A549 (cell line): ENCODE results near the gene CBLIF. TPM values are rescaled to one million over a fixed set of nuclear protein-coding genes. Genes with fewer than 3 reads are reported as not detected.

Experiments used
- ATAC-seq, 2 experiments: fragments of 200-7000 bp in 1 of 2; fragments of >200 bp in 1 of 2; cut with Nextera tagmentation in 1 of 2; cut with Tn5 transposase in 1 of 2; 3 replicates each; pipeline versions ENCODE4 v1.8.0 to v1.9.1; 2018 to 2020; ENCODE audit warnings: mild to moderate bottlenecking in 1 of 2, moderate library complexity in 1 of 2
- CTCF ChIA-PET: fragments of 300-600 bp; sonication (Branson Sonifier 250); formaldehyde crosslinking; extraction: SDS; loops from one replicate; lab custom pipeline; 2021; ENCODE audit warnings: antibody characterized with exemption, inconsistent platforms; lab: Yijun Ruan, JAX
- POLR2A ChIA-PET: fragments of 350-600 bp; formaldehyde crosslinking; extraction: SDS; loops from one replicate; lab custom pipeline; 2021; ENCODE audit warnings: antibody characterized with exemption, inconsistent platforms; lab: Yijun Ruan, JAX
- DNase-seq, 2 experiments: peaks; one replicate each; pipeline versions ENCODE4 v3.0.0 to v3.0.0-alpha.2; 2011 to 2016; ENCODE audit warnings: low read depth in 1 of 2, low spot score in 1 of 2
- FAIRE-seq: peaks from 2 replicates; lab custom pipeline; 2011; peaks lifted over from hg19 to GRCh38; lab: Jason Lieb, UNC
- H3K27ac ChIP-seq, 2 experiments: fragments of >200 bp; sonication (Bioruptor Twin); formaldehyde crosslinking; 3 replicates each; pipeline ENCODE4 v1.5.1; 2016 to 2017
- H3K4me1 ChIP-seq: fragments of >200 bp; sonication (Bioruptor Twin); formaldehyde crosslinking; 3 replicates; pipeline ENCODE4 v1.6.1; 2016
- H3K4me2 ChIP-seq: fragments of >200 bp; sonication (Bioruptor Twin); formaldehyde crosslinking; 3 replicates; pipeline ENCODE4 v1.6.1; 2016
- H3K4me3 ChIP-seq: fragments of >200 bp; sonication (Bioruptor Twin); formaldehyde crosslinking; 3 replicates; pipeline ENCODE4 v1.5.1; 2016
- H3K9me3 ChIP-seq: fragments of >200 bp; sonication (Bioruptor Twin); formaldehyde crosslinking; 3 replicates; pipeline ENCODE4 v1.6.1; 2016
- BCL3 ChIP-seq: fragments of >200 bp; sonication (Bioruptor Twin); formaldehyde crosslinking; IDR thresholded peaks from 3 replicates; pipeline ENCODE4 v1.6.1; 2016
- BHLHE40 ChIP-seq: IDR thresholded peaks from 2 replicates; pipeline ENCODE4 v1.6.1; 2012; ENCODE audit warnings: low read depth, low read length, inconsistent platforms
- CEBPB ChIP-seq, 2 experiments: fragments of >200 bp in 1 of 2; sonication (Bioruptor Twin) in 1 of 2; formaldehyde crosslinking in 1 of 2; IDR thresholded peaks; 2 replicates each; pipeline ENCODE4 v1.6.1; 2012 to 2016
- CHD4 ChIP-seq: fragments of 200-600 bp; sonication (generic); IDR thresholded peaks from 2 replicates; pipeline ENCODE4 v1.6.1; 2016; ENCODE audit warnings: antibody characterized with exemption, mild to moderate bottlenecking, borderline replicate concordance
- E2F6 ChIP-seq: IDR thresholded peaks from 2 replicates; pipeline ENCODE4 v1.6.1; 2012; ENCODE audit warnings: low read depth, borderline replicate concordance
- EHF ChIP-seq: fragments of 250-450 bp; sonication (Bioruptor Pico); IDR thresholded peaks from 2 replicates; pipeline ENCODE4 v1.5.0; 2020; ENCODE audit warnings: mild to moderate bottlenecking
- EHMT2 ChIP-seq: fragments of 200-600 bp; sonication (generic); IDR thresholded peaks from 2 replicates; pipeline ENCODE4 v1.6.1; 2016; ENCODE audit warnings: antibody characterized with exemption, low read depth, mild to moderate bottlenecking, moderate library complexity
- ELK1 ChIP-seq: fragments of 150-350 bp; IDR thresholded peaks from 2 replicates; pipeline ENCODE4 v1.6.1; 2014; ENCODE audit warnings: low read depth, mild to moderate bottlenecking, low read length
- EP300 ChIP-seq, 2 experiments: fragments of >200 bp; sonication (Bioruptor Twin); formaldehyde crosslinking; IDR thresholded peaks; 2 replicates in 1 of 2; 3 replicates in 1 of 2; pipeline ENCODE4 v1.6.1; 2016 to 2017
- ESRRA ChIP-seq: fragments of 150-350 bp; IDR thresholded peaks from 2 replicates; pipeline ENCODE4 v1.6.1; 2014; ENCODE audit warnings: mild to moderate bottlenecking, low read length, borderline replicate concordance
- HDAC2 ChIP-seq: fragments of 200-600 bp; sonication (generic); IDR thresholded peaks from 2 replicates; pipeline ENCODE4 v1.6.1; 2016
- JUN ChIP-seq, 2 experiments: fragments of >200 bp; sonication (Bioruptor Twin); formaldehyde crosslinking; IDR thresholded peaks; 2 replicates in 1 of 2; 3 replicates in 1 of 2; pipeline ENCODE4 v1.6.1; 2016 to 2017
- KDM1A ChIP-seq: fragments of 200-600 bp; sonication (generic); IDR thresholded peaks from 2 replicates; pipeline ENCODE4 v1.6.1; 2016; ENCODE audit warnings: low read depth, mild to moderate bottlenecking
- KDM5A ChIP-seq: fragments of 200-600 bp; sonication (generic); IDR thresholded peaks from 2 replicates; pipeline ENCODE4 v1.6.1; 2016; ENCODE audit warnings: antibody characterized with exemption, mild to moderate bottlenecking
- MAFK ChIP-seq: fragments of 450-650 bp; IDR thresholded peaks from 2 replicates; pipeline ENCODE4 v1.6.1; 2014; ENCODE audit not compliant: partially characterized antibody
- MAX ChIP-seq: IDR thresholded peaks from 2 replicates; pipeline ENCODE4 v1.6.1; 2012
- MAZ ChIP-seq: fragments of 150-350 bp; IDR thresholded peaks from 2 replicates; pipeline ENCODE4 v1.6.1; 2014; ENCODE audit warnings: antibody characterized with exemption, low read depth, low read length, borderline replicate concordance
- NPAS2 ChIP-seq: fragments of 250-450 bp; sonication (Bioruptor Pico); IDR thresholded peaks from 2 replicates; pipeline ENCODE4 v1.8.0; 2022; ENCODE audit warnings: mild to moderate bottlenecking, moderate library complexity, borderline replicate concordance
- PBX3 ChIP-seq: IDR thresholded peaks from 2 replicates; pipeline ENCODE4 v1.6.1; 2012
- PHF8 ChIP-seq: fragments of 200-600 bp; sonication (generic); IDR thresholded peaks from 2 replicates; pipeline ENCODE4 v1.6.1; 2016; ENCODE audit warnings: low read depth, mild to moderate bottlenecking, antibody characterized with exemption, moderate library complexity, borderline replicate concordance
- POLR2AphosphoS2 ChIP-seq: conservative IDR thresholded peaks from 2 replicates; pipeline ENCODE4 v1.6.1; 2012; ENCODE audit warnings: low read length, improper control_type of control experiment, inconsistent platforms
- RAD21 ChIP-seq, 2 experiments: fragments of >200 bp in 1 of 2; sonication (Bioruptor Twin) in 1 of 2; formaldehyde crosslinking in 1 of 2; IDR thresholded peaks in 1 of 2; conservative IDR thresholded peaks in 1 of 2; 2 replicates in 1 of 2; 3 replicates in 1 of 2; pipeline ENCODE4 v1.6.1; 2012 to 2018; ENCODE audit warnings: inconsistent platforms in 1 of 2
- RARB ChIP-seq: fragments of 250-450 bp; sonication (Bioruptor Pico); IDR thresholded peaks from 2 replicates; pipeline ENCODE4 v1.8.0; 2021; ENCODE audit warnings: mild to moderate bottlenecking, moderate library complexity
- RCOR1 ChIP-seq: fragments of 150-350 bp; IDR thresholded peaks from 2 replicates; pipeline ENCODE4 v1.6.1; 2014; ENCODE audit warnings: antibody characterized with exemption, low read length, low read depth
- RFX5 ChIP-seq: fragments of 450-650 bp; IDR thresholded peaks from 2 replicates; pipeline ENCODE4 v1.7.1; 2014; ENCODE audit warnings: antibody characterized with exemption, mild to moderate bottlenecking, moderate library complexity
- SMC3 ChIP-seq: fragments of >200 bp; sonication (Bioruptor Twin); formaldehyde crosslinking; IDR thresholded peaks from 3 replicates; pipeline ENCODE4 v1.6.1; 2018; ENCODE audit warnings: inconsistent platforms
- SREBF2 ChIP-seq: fragments of 450-650 bp; IDR thresholded peaks from 2 replicates; pipeline ENCODE4 v1.6.1; 2014; ENCODE audit warnings: mild to moderate bottlenecking, moderate library complexity
- TP53 ChIP-seq: fragments of 250-450 bp; sonication (Bioruptor Pico); IDR thresholded peaks from 2 replicates; pipeline ENCODE4 v1.5.0; 2021; ENCODE audit warnings: mild to moderate bottlenecking, moderate library complexity
- ZSCAN20 ChIP-seq: fragments of 250-450 bp; sonication (Bioruptor Pico); IDR thresholded peaks from 2 replicates; pipeline ENCODE4 v1.8.0; 2022; ENCODE audit warnings: mild to moderate bottlenecking, moderate library complexity
- WGBS: methylation state at CpG from one replicate; pipeline ENCODE4 v1.1.6; 2017; ENCODE audit errors: missing lambda C conversion rate; 5-methylcytosine and 5-hydroxymethylcytosine counted together
- polyA plus RNA-seq, 4 experiments: library from polyadenylated mRNA; depleted of rRNA in 3 of 4; stranded (reverse); fragments of >200 nt; fragmentation: RNase III in 1 of 4; extraction: RNeasy Plus Mini Kit Qiagen cat#74134 plus additional on column Dnase treatment in 1 of 4; gene quantifications; 2 replicates in 3 of 4; 3 replicates in 1 of 4; pipeline ENCODE4 v1.2.3, GENCODE V29; 2011 to 2017

The CBLIF gene
- polyA plus RNA-seq, 2 of the 4 experiments (the other 2 are of a cell fraction) = not detected

- CTCF ChIA-PET = interaction anchor here (0.8 to 16.3 kb wide), 2 partner anchors 40 to 55 kb away, joined by 4 to 261 read pairs; partner anchors contain the start of gene STX3
- Histone ChIP-seq H3K27ac (no peak overlapping the region), H3K4me3 (no peak overlapping the region), H3K9me3 (no peaks in the 10 kb centered on the region), H3K4me2 (no peak overlapping the region), H3K4me1 (peaks cover 14% of the 10 kb centered on the region; the same call in 2 of the 3 replicates)
- POLR2A ChIA-PET = no interaction called here
- FAIRE-seq = no peak
- ATAC-seq = no peak
- no peak for DNase-seq
- WGBS = 90% methylated on average over 1 of the region's 1 CpG
- TF ChIP-seq JUN (IDR thresholded peaks at IDR 0.05) (no peak), RAD21 (conservative IDR thresholded peaks at IDR 0.05 in 1 of 2, IDR thresholded peaks at IDR 0.05 in 1 of 2) (no peak), KDM5A (no peak), TP53 (CRISPR knock-in tag) (no peak), PHF8 (no peak)
These were observed 38.2 kb downstream of the CBLIF start for GRCh38 chr11:59807047-59807610.

GRCh38 chr11:59804061-59804460 is 41.2 kb downstream of the CBLIF start:
- Histone ChIP-seq H3K4me1 (peaks cover 17% of the 10 kb centered on the region; the same call in 2 of the 3 replicates), H3K9me3 (no peaks in the 10 kb centered on the region), H3K4me3 (no peak overlapping the region), H3K27ac (no peak overlapping the region), H3K4me2 (no peak overlapping the region)
- no peak for ATAC-seq
- ChIA-PET CTCF (interaction anchor here (0.6 to 16.3 kb wide), 7 partner anchors 12 to 382 kb away, joined by 3 to 261 read pairs (median 4); partner anchors contain the start of gene STX3), POLR2A (no interaction called here)
- DNase-seq = no peak
- FAIRE-seq = no peak
- 89% methylated on average over 2 of the region's 2 CpGs for WGBS
- TF ChIP-seq MAZ = no peak
- TF ChIP-seq NPAS2 (CRISPR knock-in tag) = no peak
- TF ChIP-seq RCOR1 = no peak
- TF ChIP-seq POLR2AphosphoS2 = no peak
- TF ChIP-seq E2F6 = no peak
- no peak for TF ChIP-seq EP300 (IDR thresholded peaks at IDR 0.05)
- TF ChIP-seq EHMT2 = no peak
- TF ChIP-seq MAX = no peak
- no peak for TF ChIP-seq ELK1
- TF ChIP-seq SREBF2 = no peak
- TF ChIP-seq ESRRA = no peak
- no peak for TF ChIP-seq ZSCAN20
- TF ChIP-seq EHF = no peak
- TF ChIP-seq BCL3 = no peak

GRCh38 chr11:59802639-59803176 is 42.6 kb downstream of the CBLIF start:
- ATAC-seq (peak; percentile 73 to 82; a peak in 5 of 6 replicates), DNase-seq (peak in 1 of 2 experiments; percentile 58), FAIRE-seq (no peak)
- POLR2A ChIA-PET = no interaction called here
- Histone ChIP-seq H3K27ac (no peak overlapping the region), H3K4me3 (no peak overlapping the region), H3K4me1 (peaks cover 17% of the 10 kb centered on the region; the same call in 2 of the 3 replicates), H3K9me3 (no peaks in the 10 kb centered on the region), H3K4me2 (no peak overlapping the region)
- 46% methylated on average over 4 of the region's 4 CpGs for WGBS
- CTCF ChIA-PET = interaction anchor here (1.0 to 16.3 kb wide), 15 partner anchors 11 to 631 kb away, joined by 3 to 261 read pairs (median 6); partner anchors contain the start of genes DTX4 and STX3
- TF ChIP-seq CEBPB (IDR thresholded peaks at IDR 0.05) (peak; percentile 85 to 89), PBX3 (no peak), SMC3 (peak; percentile 89), CHD4 (no peak), RCOR1 (no peak), HDAC2 (no peak), MAFK (no peak), EHMT2 (no peak), NPAS2 (CRISPR knock-in tag) (no peak), RFX5 (no peak), BHLHE40 (no peak), RARB (CRISPR knock-in tag) (no peak), SREBF2 (no peak), ELK1 (no peak), JUN (IDR thresholded peaks at IDR 0.05) (no peak), KDM1A (no peak)
